HG03025 (cell line): Measurements from ENCODE around the gene MTG2.
"Not testable (repeated sequence)": the region's sequence is repeated elsewhere in the genome, so short reads cannot be mapped to it uniquely, and the experiment has no call there.

ENCODE experiments used
- ATAC-seq: cut with Tn5 transposase; IDR thresholded peaks from one replicate; pipeline ENCODE4 v1.9.1; 2021; ENCODE audit warnings: mild to moderate bottlenecking, moderate library complexity; ENCODE audit not compliant: unreplicated experiment, low FRiP score

MTG2 gene

GRCh38 chr20:62145688-62146018 lies 37.2 kb upstream of the MTG2 start:
- no peak for ATAC-seq

- no peak for ATAC-seq
Measured at GRCh38 chr20:62146019-62146755, 36.6 kb upstream of the MTG2 start.

GRCh38 chr20:62147125-62147524 lies 35.7 kb upstream of the MTG2 start:
- ATAC-seq: no peak

GRCh38 chr20:62147528-62147927 lies 35.3 kb upstream of the MTG2 start:
- no peak for ATAC-seq

GRCh38 chr20:62148383-62148782 lies 34.4 kb upstream of the MTG2 start:
- ATAC-seq: not testable (repeated sequence)

GRCh38 chr20:62148908-62149314 lies 33.9 kb upstream of the MTG2 start:
- ATAC-seq: no peak

GRCh38 chr20:62149532-62150309 lies 33.1 kb upstream of the MTG2 start:
- no peak for ATAC-seq

GRCh38 chr20:62150310-62150575 lies 32.6 kb upstream of the MTG2 start:
- no peak for ATAC-seq

GRCh38 chr20:62151225-62151624 lies 31.6 kb upstream of the MTG2 start:
- ATAC-seq: no peak

GRCh38 chr20:62151835-62152364 lies 30.9 kb upstream of the MTG2 start:
- ATAC-seq: no peak

GRCh38 chr20:62155428-62156253 lies 27.2 kb upstream of the MTG2 start:
- ATAC-seq: no peak

- no peak for ATAC-seq
Measured at GRCh38 chr20:62156254-62156556, 26.6 kb upstream of the MTG2 start.

GRCh38 chr20:62156592-62157386 lies 26.0 kb upstream of the MTG2 start:
- no peak for ATAC-seq

GRCh38 chr20:62157387-62158087 lies 25.3 kb upstream of the MTG2 start:
- ATAC-seq: no peak

GRCh38 chr20:62158088-62158400 lies 24.8 kb upstream of the MTG2 start:
- ATAC-seq: no peak

- ATAC-seq: no peak
Measured at GRCh38 chr20:62158541-62158940, 24.3 kb upstream of the MTG2 start.

- no peak for ATAC-seq
Measured at GRCh38 chr20:62159052-62159451, 23.8 kb upstream of the MTG2 start.

- no peak for ATAC-seq
Measured at GRCh38 chr20:62159839-62160238, 23.0 kb upstream of the MTG2 start.

- ATAC-seq: no peak
Measured at GRCh38 chr20:62160253-62160652, 22.6 kb upstream of the MTG2 start.

- ATAC-seq: no peak
Measured at GRCh38 chr20:62160876-62161275, 22.0 kb upstream of the MTG2 start.
